DOHH2 (cell line): ENCODE data around the gene TMEM170A.

Experiments used
- H3F3A ChIP-seq: fragments of 200-600 bp; sonication (generic), shearing (Covaris generic); 2 replicates; pipeline ENCODE4 v1.6.0; 2016; ENCODE audit warnings: antibody characterized with exemption, mild to moderate bottlenecking; ENCODE audit not compliant: control insufficient read depth, insufficient read depth
- H3K27ac ChIP-seq: fragments of 200-600 bp; sonication (generic); 2 replicates; pipeline ENCODE4 v1.5.1; 2014; ENCODE audit warnings: low read depth, mild to moderate bottlenecking, low read length, moderate library complexity
- H3K27me3 ChIP-seq: fragments of 200-600 bp; sonication (generic); 2 replicates; pipeline ENCODE4 v1.6.1; 2014; ENCODE audit warnings: mild to moderate bottlenecking, low read length, mixed read lengths; ENCODE audit not compliant: control insufficient read depth
- H3K36me3 ChIP-seq: fragments of 200-600 bp; sonication (generic); 2 replicates; pipeline ENCODE4 v1.6.1; 2014; ENCODE audit warnings: mild to moderate bottlenecking, low read length, moderate library complexity, mixed read lengths; ENCODE audit not compliant: control insufficient read depth
- H3K4me1 ChIP-seq: fragments of 200-600 bp; sonication (generic); 2 replicates; pipeline ENCODE4 v1.6.1; 2014; ENCODE audit warnings: mild to moderate bottlenecking, low read length, mixed read lengths; ENCODE audit not compliant: control insufficient read depth
- H3K4me2 ChIP-seq: fragments of 200-600 bp; sonication (generic); 2 replicates; pipeline ENCODE4 v1.6.0; 2014; ENCODE audit warnings: mild to moderate bottlenecking, low read length, moderate library complexity
- H3K4me3 ChIP-seq: fragments of 200-600 bp; sonication (generic); 2 replicates; pipeline ENCODE4 v1.5.1; 2014; ENCODE audit warnings: mild to moderate bottlenecking, low read length, mixed read lengths
- H3K79me2 ChIP-seq: fragments of 200-600 bp; sonication (generic); 2 replicates; pipeline ENCODE4 v1.6.1; 2014; ENCODE audit warnings: mild to moderate bottlenecking, low read length, mixed read lengths; ENCODE audit not compliant: control insufficient read depth
- H3K9me2 ChIP-seq: fragments of 200-600 bp; sonication (generic); replicated peaks from 2 replicates; pipeline ENCODE4 v1.6.1; 2014; ENCODE audit warnings: mild to moderate bottlenecking, low read length, mixed read lengths; ENCODE audit not compliant: control insufficient read depth
- H3K9me3 ChIP-seq: fragments of 200-600 bp; sonication (generic); 2 replicates; pipeline ENCODE4 v1.6.1; 2014; ENCODE audit warnings: antibody characterized with exemption, low read length, mixed read lengths; ENCODE audit not compliant: control insufficient read depth, insufficient read depth
- H4K20me1 ChIP-seq: fragments of 200-600 bp; sonication (generic); 2 replicates; pipeline ENCODE4 v1.6.0; 2014; ENCODE audit warnings: low read depth, mild to moderate bottlenecking, antibody characterized with exemption, low read length, moderate library complexity; ENCODE audit not compliant: control insufficient read depth, insufficient read depth
- CTCF ChIP-seq: fragments of 200-600 bp; sonication (generic); IDR thresholded peaks from one replicate; pipeline ENCODE4 v1.5.1; 2014; ENCODE audit warnings: antibody characterized with exemption, mild to moderate bottlenecking, low read depth, low read length; ENCODE audit not compliant: poor library complexity, severe bottlenecking
- EZH2phosphoT487 ChIP-seq: fragments of 200-600 bp; sonication (generic); IDR thresholded peaks from 2 replicates; pipeline ENCODE4 v1.6.1; 2017; ENCODE audit warnings: borderline replicate concordance, mild to moderate bottlenecking, antibody characterized with exemption, low read length, moderate library complexity, mixed read lengths

Gene TMEM170A

GRCh38 chr16:75401691-75402090 is 62.8 kb downstream of the TMEM170A start:
- peaks cover 7% of the 10 kb centered on the region for H3K4me1 ChIP-seq
- H4K20me1 ChIP-seq = no peaks in the 10 kb centered on the region
- no peaks in the 10 kb centered on the region for H3F3A ChIP-seq
- H3K27me3 ChIP-seq = no peaks in the 10 kb centered on the region
- no peaks in the 10 kb centered on the region for H3K9me3 ChIP-seq
- TF ChIP-seq CTCF (no peak), EZH2phosphoT487 (no peak)
- H3K79me2 ChIP-seq = no peaks in the 10 kb centered on the region
- no peaks in the 10 kb centered on the region for H3K9me2 ChIP-seq
- H3K27ac ChIP-seq = no peak overlapping the region
- H3K36me3 ChIP-seq = peaks cover 6% of the 10 kb centered on the region
- no peak overlapping the region for H3K4me3 ChIP-seq
- H3K4me2 ChIP-seq = no peak overlapping the region

- Histone ChIP-seq H3K27me3 (no peaks in the 10 kb centered on the region), H3F3A (no peaks in the 10 kb centered on the region), H3K4me1 (peaks cover 7% of the 10 kb centered on the region), H3K79me2 (no peaks in the 10 kb centered on the region), H3K4me3 (no peak overlapping the region), H3K36me3 (peaks cover 15% of the 10 kb centered on the region), H3K9me2 (no peaks in the 10 kb centered on the region), H3K9me3 (no peaks in the 10 kb centered on the region), H3K27ac (no peak overlapping the region), H4K20me1 (no peaks in the 10 kb centered on the region), H3K4me2 (no peak overlapping the region)
- TF ChIP-seq CTCF (no peak), EZH2phosphoT487 (no peak)
These were observed 66.2 kb downstream of the TMEM170A start for GRCh38 chr16:75398333-75398732.

- no peaks in the 10 kb centered on the region for H4K20me1 ChIP-seq
These were observed 69.5 kb downstream of the TMEM170A start for GRCh38 chr16:75394941-75395340.

More at GRCh38 chr16:75394941-75395340, 69.5 kb downstream of the TMEM170A start:
- Histone ChIP-seq H3K27ac (no peak overlapping the region), H3K4me2 (no peak overlapping the region), H3K9me2 (no peaks in the 10 kb centered on the region), H3K4me1 (no peaks in the 10 kb centered on the region), H3K4me3 (no peak overlapping the region), H3K79me2 (no peaks in the 10 kb centered on the region), H3K27me3 (no peaks in the 10 kb centered on the region), H3F3A (no peaks in the 10 kb centered on the region), H3K36me3 (peaks cover 29% of the 10 kb centered on the region), H3K9me3 (no peaks in the 10 kb centered on the region)
- TF ChIP-seq EZH2phosphoT487 (no peak), CTCF (no peak)
